OCI-LY3 (cell line): ENCODE measurements around the gene EEF2K.

Experiments
- CTCF ChIP-seq: fragments of 200-600, 300-600 bp; sonication (generic); IDR thresholded peaks from 2 replicates; pipeline ENCODE4 v1.5.1; 2014; ENCODE audit warnings: antibody characterized with exemption, low read length, low read depth
- EZH2phosphoT487 ChIP-seq: fragments of 200-600 bp; shearing (Covaris generic); IDR thresholded peaks from 2 replicates; pipeline ENCODE4 v1.6.1; 2018; ENCODE audit warnings: antibody characterized with exemption, mixed run types, low read depth

- TF ChIP-seq CTCF, result no peak
- TF ChIP-seq EZH2phosphoT487, result no peak
These were observed 116.0 kb downstream of the EEF2K start for GRCh38 chr16:22322021-22322471.
